Natural killer cell (primary cell): Measurements from ENCODE around the gene BMP6. TPM values are rescaled to one million over a fixed set of nuclear protein-coding genes. Genes with fewer than 3 reads are reported as not detected.
"Not testable (repeated sequence)": the region's sequence is repeated elsewhere in the genome, so short reads cannot be mapped to it uniquely, and the experiment has no call there.

Source experiments
- ATAC-seq, 3 donors: fragments of 150-1000 bp in 2 of 3; fragments of 200-7000 bp in 1 of 3; cut with Tn5 transposase; 1 replicate in 1 of 3; 2 replicates in 2 of 3; pipeline ENCODE4 v1.10.0; 2021; ENCODE audit warnings: mild to moderate bottlenecking in 2 of 3, moderate library complexity in 2 of 3
- DNase-seq, 2 donors: peaks; one replicate each; pipeline versions ENCODE4 v3.0.0 to v3.0.0-alpha.2; 2013 to 2021; ENCODE audit warnings: mixed read lengths in 1 of 2
- H3K27ac ChIP-seq: one replicate; pipeline ENCODE4 v1.5.1; 2013; ENCODE audit warnings: mild to moderate bottlenecking, low read length
- H3K27me3 ChIP-seq: one replicate; pipeline ENCODE4 v1.6.1; 2013; ENCODE audit warnings: low read length; ENCODE audit not compliant: control insufficient read depth, insufficient read depth
- H3K36me3 ChIP-seq: one replicate; pipeline ENCODE4 v1.6.1; 2013; ENCODE audit warnings: low read length; ENCODE audit not compliant: control insufficient read depth, insufficient read depth
- H3K4me1 ChIP-seq: one replicate; pipeline ENCODE4 v1.6.1; 2013; ENCODE audit warnings: low read length; ENCODE audit not compliant: control insufficient read depth, insufficient read depth
- H3K4me3 ChIP-seq: one replicate; pipeline ENCODE4 v1.5.1; 2013; ENCODE audit warnings: low read length
- H3K9me3 ChIP-seq: one replicate; pipeline ENCODE4 v1.6.1; 2013; ENCODE audit warnings: low read length; ENCODE audit not compliant: control insufficient read depth, insufficient read depth
- H3K27ac Mint-ChIP-seq, 2 donors: one replicate each; pipeline ENCODE4 v1.8.0; 2022; ENCODE audit warnings: mild to moderate bottlenecking in 2 of 2, mixed read lengths in 2 of 2, moderate library complexity in 1 of 2
- H3K27me3 Mint-ChIP-seq, 2 donors: one replicate each; pipeline ENCODE4 v1.8.0; 2022; ENCODE audit warnings: low read depth in 2 of 2, mixed read lengths in 2 of 2
- H3K36me3 Mint-ChIP-seq: one replicate; pipeline ENCODE4 v1.8.0; 2022; ENCODE audit warnings: mixed read lengths
- H3K4me1 Mint-ChIP-seq, 2 donors: one replicate each; pipeline ENCODE4 v1.8.0; 2022; ENCODE audit warnings: mixed read lengths in 2 of 2
- H3K4me3 Mint-ChIP-seq: one replicate; pipeline ENCODE4 v1.8.0; 2022; ENCODE audit warnings: mild to moderate bottlenecking, moderate library complexity, mixed read lengths
- H3K9me3 Mint-ChIP-seq, 2 donors: one replicate each; pipeline ENCODE4 v1.8.0; 2022; ENCODE audit warnings: mixed read lengths in 2 of 2
- WGBS: methylation state at CpG from one replicate; pipeline ENCODE4 v1.1.7; 2013; ENCODE audit warnings: missing lambda C conversion rate; ENCODE audit not compliant: insufficient coverage; 5-methylcytosine and 5-hydroxymethylcytosine counted together
- intact Hi-C: fragments of 100-400 bp; cut with micrococcal nuclease; formaldehyde crosslinking; loops from one replicate; pipeline ENCODE4 v1.14.2; 2022
- total RNA-seq, 4 donors: library from RNA; stranded (reverse); fragments of 120-200 nt in 1 of 4; gene quantifications; one replicate each; pipeline versions ENCODE4 v1.2.3 to v1.2.4, GENCODE V29; 2013 to 2022
- TF ChIP-seq, protein P1 (sequence below): fragments of 200-600 bp; IDR thresholded peaks from one replicate; pipeline ENCODE4 v1.8.0; 2022; ENCODE audit warnings: antibody characterized with exemption

Gene BMP6
- total RNA-seq, 3 donors from 2014 or later (not counting 1 experiment from before 2014, with no cell fraction given): 0.25 to 2.6 (median 0.73) TPM

DNA sequence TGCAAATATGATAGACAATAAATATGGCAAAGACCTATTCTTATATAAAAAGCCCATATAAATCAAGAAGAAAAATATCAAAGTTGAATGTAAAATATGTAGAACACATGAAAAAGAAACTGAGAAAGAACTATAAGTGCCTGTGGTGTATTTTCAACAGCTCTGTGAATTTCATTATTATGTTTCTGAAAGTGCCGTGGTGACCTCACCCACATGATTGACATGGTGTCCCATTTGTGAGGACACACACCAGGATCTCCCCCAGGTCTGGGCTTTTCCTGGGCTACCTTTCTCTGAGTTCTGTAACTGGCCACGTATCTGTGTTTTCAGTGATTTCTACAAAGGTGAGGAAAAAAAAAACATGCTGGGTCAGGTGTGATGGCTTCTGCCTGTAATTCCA lies 86.7 kb downstream of the BMP6 start:
- H3K36me3 ChIP-seq: no peaks in the 10 kb centered on the region
- no peak overlapping the region for H3K27ac Mint-ChIP-seq
- no peaks in the 10 kb centered on the region for H3K9me3 ChIP-seq
- intact Hi-C loops: no loop called here
- ATAC-seq (no peak), DNase-seq (no peak)
- H3K4me1 ChIP-seq: no peaks in the 10 kb centered on the region
- no peak overlapping the region for H3K27ac ChIP-seq
- H3K27me3 Mint-ChIP-seq: peaks cover 5 to 7% of the 10 kb centered on the region in 2 donors
- no peak overlapping the region for H3K4me3 ChIP-seq
- no peaks in the 10 kb centered on the region for H3K9me3 Mint-ChIP-seq
- H3K27me3 ChIP-seq: no peaks in the 10 kb centered on the region
- TF ChIP-seq, protein P1, sequence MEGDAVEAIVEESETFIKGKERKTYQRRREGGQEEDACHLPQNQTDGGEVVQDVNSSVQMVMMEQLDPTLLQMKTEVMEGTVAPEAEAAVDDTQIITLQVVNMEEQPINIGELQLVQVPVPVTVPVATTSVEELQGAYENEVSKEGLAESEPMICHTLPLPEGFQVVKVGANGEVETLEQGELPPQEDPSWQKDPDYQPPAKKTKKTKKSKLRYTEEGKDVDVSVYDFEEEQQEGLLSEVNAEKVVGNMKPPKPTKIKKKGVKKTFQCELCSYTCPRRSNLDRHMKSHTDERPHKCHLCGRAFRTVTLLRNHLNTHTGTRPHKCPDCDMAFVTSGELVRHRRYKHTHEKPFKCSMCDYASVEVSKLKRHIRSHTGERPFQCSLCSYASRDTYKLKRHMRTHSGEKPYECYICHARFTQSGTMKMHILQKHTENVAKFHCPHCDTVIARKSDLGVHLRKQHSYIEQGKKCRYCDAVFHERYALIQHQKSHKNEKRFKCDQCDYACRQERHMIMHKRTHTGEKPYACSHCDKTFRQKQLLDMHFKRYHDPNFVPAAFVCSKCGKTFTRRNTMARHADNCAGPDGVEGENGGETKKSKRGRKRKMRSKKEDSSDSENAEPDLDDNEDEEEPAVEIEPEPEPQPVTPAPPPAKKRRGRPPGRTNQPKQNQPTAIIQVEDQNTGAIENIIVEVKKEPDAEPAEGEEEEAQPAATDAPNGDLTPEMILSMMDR: no peak
- no peaks in the 10 kb centered on the region for H3K36me3 Mint-ChIP-seq
- no peaks in the 10 kb centered on the region for H3K4me1 Mint-ChIP-seq
- no peak overlapping the region for H3K4me3 Mint-ChIP-seq
- 68% methylated on average over 2 of the region's 2 CpGs for WGBS

DNA sequence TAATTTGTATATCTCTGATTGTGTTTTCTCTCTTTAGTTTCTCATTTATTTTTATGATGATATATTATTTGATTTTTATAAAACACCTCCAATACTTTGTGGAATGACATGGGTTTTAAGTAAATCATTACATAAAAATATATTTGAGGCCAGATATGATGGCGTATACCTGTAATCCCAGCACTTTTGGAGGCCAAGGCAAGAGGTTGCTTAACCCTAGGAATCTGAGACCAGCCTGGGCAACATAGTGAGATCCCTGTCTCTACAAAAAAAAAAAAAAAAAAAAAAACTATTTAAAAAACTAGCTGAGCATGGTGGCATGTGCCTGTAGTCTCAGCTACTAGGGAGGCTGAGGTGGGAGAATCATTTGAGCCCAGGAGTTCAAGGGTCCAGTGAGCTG lies 87.3 kb downstream of the BMP6 start:
- Mint-ChIP-seq H3K4me1 (no peaks in the 10 kb centered on the region), H3K27ac (no peak overlapping the region), H3K4me3 (no peak overlapping the region), H3K36me3 (no peaks in the 10 kb centered on the region), H3K9me3 (no peaks in the 10 kb centered on the region), H3K27me3 (peaks cover 5 to 7% of the 10 kb centered on the region in 2 donors)
- TF ChIP-seq, protein P1: no peak
- ATAC-seq (no peak), DNase-seq (no peak)
- no peaks in the 10 kb centered on the region for H3K36me3 ChIP-seq
- WGBS: no CpG with 5 or more reads among the region's 1 CpG
- intact Hi-C loops: no loop called here
- no peak overlapping the region for H3K27ac ChIP-seq
- no peak overlapping the region for H3K4me3 ChIP-seq
- H3K4me1 ChIP-seq: no peaks in the 10 kb centered on the region
- no peaks in the 10 kb centered on the region for H3K27me3 ChIP-seq
- no peaks in the 10 kb centered on the region for H3K9me3 ChIP-seq

DNA sequence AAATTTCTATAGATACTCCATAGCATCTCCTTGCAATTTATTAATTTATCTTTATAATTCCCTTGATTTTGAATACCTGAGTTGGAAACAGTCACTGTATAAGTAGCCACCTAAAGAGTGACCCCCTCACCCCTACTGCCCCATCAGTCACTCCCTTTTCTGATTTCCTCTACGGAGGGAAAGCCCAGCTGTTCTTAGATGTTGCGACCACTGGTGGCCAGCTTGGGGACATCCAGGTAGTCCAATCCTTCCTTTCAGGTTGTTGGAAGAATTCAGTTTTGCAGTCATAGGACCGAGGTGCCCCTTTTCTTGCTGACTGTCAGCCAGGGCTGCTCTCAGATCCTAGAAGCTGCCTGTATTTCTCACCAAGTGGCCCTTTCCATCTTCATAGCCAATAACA lies 87.8 kb downstream of the BMP6 start:
- Mint-ChIP-seq H3K9me3 (no peaks in the 10 kb centered on the region), H3K4me1 (no peaks in the 10 kb centered on the region), H3K27me3 (peaks cover 5 to 7% of the 10 kb centered on the region in 2 donors), H3K27ac (no peak overlapping the region), H3K4me3 (no peak overlapping the region), H3K36me3 (no peaks in the 10 kb centered on the region)
- intact Hi-C loops: no loop called here
- H3K36me3 ChIP-seq: no peaks in the 10 kb centered on the region
- 91% methylated on average over 3 of the region's 3 CpGs for WGBS
- TF ChIP-seq, protein P1: no peak
- no peak overlapping the region for H3K4me3 ChIP-seq
- H3K9me3 ChIP-seq: no peaks in the 10 kb centered on the region
- H3K27me3 ChIP-seq: no peaks in the 10 kb centered on the region
- no peak for ATAC-seq
- no peak for DNase-seq
- H3K27ac ChIP-seq: no peak overlapping the region
- no peaks in the 10 kb centered on the region for H3K4me1 ChIP-seq

DNA sequence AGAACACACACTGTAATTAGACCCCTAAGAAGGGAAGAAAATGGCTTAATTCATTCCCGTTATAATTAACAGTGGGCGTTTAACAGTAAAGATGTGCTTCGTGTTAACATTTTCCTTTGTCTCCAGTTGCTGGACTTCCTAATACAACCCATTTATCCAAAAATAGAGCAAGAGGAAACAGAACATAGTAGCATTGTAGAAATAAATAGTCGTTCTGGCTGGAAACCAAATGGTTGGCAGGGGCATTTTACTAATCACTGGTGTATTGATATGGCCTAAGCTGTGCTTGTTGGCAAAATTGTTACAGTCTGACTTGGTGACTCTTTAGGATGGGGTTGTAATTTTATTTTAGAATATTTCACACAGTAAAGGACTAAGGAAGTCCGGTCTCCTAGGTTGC lies 89.8 kb downstream of the BMP6 start:
- Histone ChIP-seq H3K9me3 (no peaks in the 10 kb centered on the region), H3K27me3 (no peaks in the 10 kb centered on the region), H3K4me3 (no peak overlapping the region), H3K4me1 (no peaks in the 10 kb centered on the region), H3K27ac (no peak overlapping the region), H3K36me3 (no peaks in the 10 kb centered on the region)
- no peak overlapping the region for H3K27ac Mint-ChIP-seq
- H3K9me3 Mint-ChIP-seq: no peaks in the 10 kb centered on the region
- intact Hi-C loops: no loop called here
- DNase-seq (no peak), ATAC-seq (no peak)
- H3K27me3 Mint-ChIP-seq: peaks cover 3 to 7% of the 10 kb centered on the region in 2 donors
- no peak overlapping the region for H3K4me3 Mint-ChIP-seq
- WGBS: 60% methylated on average over 2 of the region's 5 CpGs
- TF ChIP-seq, protein P1: no peak
- H3K36me3 Mint-ChIP-seq: no peaks in the 10 kb centered on the region
- H3K4me1 Mint-ChIP-seq: no peaks in the 10 kb centered on the region

DNA sequence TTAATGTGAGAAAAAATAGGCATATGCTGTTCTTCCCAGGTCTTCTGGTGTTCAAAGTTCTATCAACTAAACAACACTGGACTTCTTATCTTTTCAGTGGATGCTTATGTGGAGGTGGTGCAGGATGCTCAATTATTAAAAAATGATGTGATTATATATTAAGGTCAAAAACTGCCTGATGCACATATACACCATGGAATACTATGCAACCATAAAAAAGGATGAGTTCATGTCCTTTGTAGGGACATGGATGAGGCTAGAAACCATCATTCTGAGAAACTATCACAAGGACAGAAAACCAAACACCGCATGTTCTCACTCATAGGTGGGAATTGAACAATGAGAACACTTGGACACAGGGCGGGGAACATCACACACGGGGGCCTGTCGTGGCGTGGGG lies 91.3 kb downstream of the BMP6 start:
- not testable (repeated sequence) for ATAC-seq

More for the DNA sequence above, 91.3 kb downstream of the BMP6 start:
- no CpG with 5 or more reads among the region's 5 CpGs for WGBS
- intact Hi-C loops, H3K27me3 Mint-ChIP-seq, H3K4me3 Mint-ChIP-seq, H3K27me3 ChIP-seq, H3K9me3 Mint-ChIP-seq, H3K9me3 ChIP-seq, H3K27ac ChIP-seq, H3K4me1 Mint-ChIP-seq, H3K4me1 ChIP-seq, H3K36me3 ChIP-seq, H3K36me3 Mint-ChIP-seq, H3K4me3 ChIP-seq, DNase-seq, H3K27ac Mint-ChIP-seq: not testable (repeated sequence)
